Mucosa of stomach (tissue), 1 donor: Measurements from ENCODE around the gene PRKN.
"Not testable (repeated sequence)": the region's sequence is repeated elsewhere in the genome, so short reads cannot be mapped to it uniquely, and the experiment has no call there.

Experiments
- H3K27me3 ChIP-seq: one replicate; pipeline ENCODE4 v1.7.0; 2013; ENCODE audit warnings: mild to moderate bottlenecking, low read length; ENCODE audit not compliant: control insufficient read depth, insufficient read depth
- H3K36me3 ChIP-seq: one replicate; pipeline ENCODE4 v1.7.0; 2013; ENCODE audit warnings: low read length; ENCODE audit not compliant: control insufficient read depth, insufficient read depth
- H3K4me1 ChIP-seq: one replicate; pipeline ENCODE4 v1.7.0; 2013; ENCODE audit warnings: mild to moderate bottlenecking, low read length; ENCODE audit not compliant: control insufficient read depth, insufficient read depth
- H3K4me3 ChIP-seq: one replicate; pipeline ENCODE4 v1.7.0; 2013; ENCODE audit warnings: low read length
- H3K9ac ChIP-seq: one replicate; pipeline ENCODE4 v1.7.0; 2013; ENCODE audit warnings: mild to moderate bottlenecking, low read length, moderate library complexity
- H3K9me3 ChIP-seq: one replicate; pipeline ENCODE4 v1.7.0; 2013; ENCODE audit warnings: mild to moderate bottlenecking, low read length, moderate library complexity; ENCODE audit not compliant: control insufficient read depth
- donor health status: Pancreatic carcinoma.

Gene PRKN

GRCh38 chr6:161331402-161332081 is 1396.0 kb downstream of the PRKN start:
- not testable (repeated sequence) for H3K9me3 ChIP-seq, H3K27me3 ChIP-seq

GRCh38 chr6:161327360-161327953 is 1400.1 kb downstream of the PRKN start:
- Histone ChIP-seq H3K4me1 (no peaks in the 10 kb centered on the region), H3K4me3 (no peak overlapping the region), H3K36me3 (no peaks in the 10 kb centered on the region), H3K9ac (no peak overlapping the region), H3K9me3 (no peaks in the 10 kb centered on the region), H3K27me3 (no peaks in the 10 kb centered on the region)

More at GRCh38 chr6:161331402-161332081, 1396.0 kb downstream of the PRKN start:
- H3K9ac ChIP-seq, H3K36me3 ChIP-seq, H3K4me3 ChIP-seq, H3K4me1 ChIP-seq: not testable (repeated sequence)

GRCh38 chr6:161319231-161319630 is 1408.3 kb downstream of the PRKN start:
- Histone ChIP-seq H3K27me3 (no peaks in the 10 kb centered on the region), H3K9me3 (no peaks in the 10 kb centered on the region), H3K36me3 (no peaks in the 10 kb centered on the region), H3K4me1 (no peaks in the 10 kb centered on the region), H3K9ac (no peak overlapping the region), H3K4me3 (no peak overlapping the region)

GRCh38 chr6:161318456-161318855 is 1409.1 kb downstream of the PRKN start:
- Histone ChIP-seq H3K9me3 (no peaks in the 10 kb centered on the region), H3K27me3 (no peaks in the 10 kb centered on the region), H3K4me3 (no peak overlapping the region), H3K9ac (no peak overlapping the region), H3K36me3 (no peaks in the 10 kb centered on the region), H3K4me1 (no peaks in the 10 kb centered on the region)

- no peaks in the 10 kb centered on the region for H3K9me3 ChIP-seq
- no peaks in the 10 kb centered on the region for H3K27me3 ChIP-seq
- no peak overlapping the region for H3K9ac ChIP-seq
- H3K4me1 ChIP-seq = no peaks in the 10 kb centered on the region
- no peak overlapping the region for H3K4me3 ChIP-seq
- H3K36me3 ChIP-seq = no peaks in the 10 kb centered on the region
These were observed 1411.0 kb downstream of the PRKN start for GRCh38 chr6:161316531-161316930.

- not testable (repeated sequence) for H3K36me3 ChIP-seq, H3K9me3 ChIP-seq, H3K9ac ChIP-seq, H3K4me1 ChIP-seq, H3K27me3 ChIP-seq, H3K4me3 ChIP-seq
These were observed 1412.2 kb downstream of the PRKN start for GRCh38 chr6:161315246-161315917.

- H3K27me3 ChIP-seq, H3K4me3 ChIP-seq, H3K36me3 ChIP-seq, H3K9ac ChIP-seq, H3K4me1 ChIP-seq, H3K9me3 ChIP-seq: not testable (repeated sequence)
These were observed 1412.9 kb downstream of the PRKN start for GRCh38 chr6:161314541-161315245.

- Histone ChIP-seq H3K9me3 (no peaks in the 10 kb centered on the region), H3K4me1 (no peaks in the 10 kb centered on the region), H3K9ac (no peak overlapping the region), H3K4me3 (no peak overlapping the region), H3K36me3 (no peaks in the 10 kb centered on the region), H3K27me3 (no peaks in the 10 kb centered on the region)
These were observed 1413.5 kb downstream of the PRKN start for GRCh38 chr6:161313940-161314509.

GRCh38 chr6:161313475-161313874 is 1414.1 kb downstream of the PRKN start:
- not testable (repeated sequence) for H3K9ac ChIP-seq, H3K4me3 ChIP-seq, H3K9me3 ChIP-seq, H3K4me1 ChIP-seq, H3K36me3 ChIP-seq, H3K27me3 ChIP-seq

GRCh38 chr6:161309774-161310173 is 1417.8 kb downstream of the PRKN start:
- not testable (repeated sequence) for H3K9ac ChIP-seq, H3K4me3 ChIP-seq, H3K36me3 ChIP-seq, H3K27me3 ChIP-seq, H3K9me3 ChIP-seq, H3K4me1 ChIP-seq

- Histone ChIP-seq H3K36me3 (no peaks in the 10 kb centered on the region), H3K4me1 (no peaks in the 10 kb centered on the region), H3K27me3 (no peaks in the 10 kb centered on the region), H3K4me3 (no peak overlapping the region), H3K9me3 (no peaks in the 10 kb centered on the region), H3K9ac (no peak overlapping the region)
These were observed 1419.4 kb downstream of the PRKN start for GRCh38 chr6:161308075-161308655.
